ENCODE measurements around the gene GSTT2B.

GRCh38 chr22:23926561-23926960, 34.4 kb downstream of the GSTT2B start:
- TF ChIP-seq, protein P1, sequence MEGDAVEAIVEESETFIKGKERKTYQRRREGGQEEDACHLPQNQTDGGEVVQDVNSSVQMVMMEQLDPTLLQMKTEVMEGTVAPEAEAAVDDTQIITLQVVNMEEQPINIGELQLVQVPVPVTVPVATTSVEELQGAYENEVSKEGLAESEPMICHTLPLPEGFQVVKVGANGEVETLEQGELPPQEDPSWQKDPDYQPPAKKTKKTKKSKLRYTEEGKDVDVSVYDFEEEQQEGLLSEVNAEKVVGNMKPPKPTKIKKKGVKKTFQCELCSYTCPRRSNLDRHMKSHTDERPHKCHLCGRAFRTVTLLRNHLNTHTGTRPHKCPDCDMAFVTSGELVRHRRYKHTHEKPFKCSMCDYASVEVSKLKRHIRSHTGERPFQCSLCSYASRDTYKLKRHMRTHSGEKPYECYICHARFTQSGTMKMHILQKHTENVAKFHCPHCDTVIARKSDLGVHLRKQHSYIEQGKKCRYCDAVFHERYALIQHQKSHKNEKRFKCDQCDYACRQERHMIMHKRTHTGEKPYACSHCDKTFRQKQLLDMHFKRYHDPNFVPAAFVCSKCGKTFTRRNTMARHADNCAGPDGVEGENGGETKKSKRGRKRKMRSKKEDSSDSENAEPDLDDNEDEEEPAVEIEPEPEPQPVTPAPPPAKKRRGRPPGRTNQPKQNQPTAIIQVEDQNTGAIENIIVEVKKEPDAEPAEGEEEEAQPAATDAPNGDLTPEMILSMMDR (IDR thresholded peaks at IDR 0.05), result no peak
- TF ChIP-seq POLR2A (IDR thresholded peaks at IDR 0.05), result no peak
